HCT116 (cell line): ENCODE measurements around the gene LRG1.

Experiments used
- ATF3 ChIP-seq: IDR thresholded peaks from 2 replicates; pipeline ENCODE4 v1.6.1; 2012
- CTCF ChIP-seq, 3 experiments: fragments of 200-600 bp in 1 of 3; sonication (generic) in 1 of 3; IDR thresholded peaks in 2 of 3; conservative IDR thresholded peaks in 1 of 3; 2 replicates each; pipeline ENCODE4 v1.5.1; 2012 to 2017; ENCODE audit warnings: low read depth in 2 of 3, low read length in 2 of 3, antibody characterized with exemption in 1 of 3, borderline replicate concordance in 1 of 3, control low read depth in 1 of 3, mild to moderate bottlenecking in 1 of 3, mixed read lengths in 1 of 3, mixed run types in 1 of 3, moderate library complexity in 1 of 3; ENCODE audit not compliant: insufficient read depth in 1 of 3
- MAX ChIP-seq: IDR thresholded peaks from 2 replicates; pipeline ENCODE4 v1.6.1; 2012
- POLR2A ChIP-seq: IDR thresholded peaks from 2 replicates; pipeline ENCODE4 v1.7.0; 2011; ENCODE audit warnings: borderline replicate concordance; ENCODE audit not compliant: insufficient read depth, insufficient read length; ENCODE audit errors: extremely low read depth
- POLR2AphosphoS5 ChIP-seq: IDR thresholded peaks from 2 replicates; pipeline ENCODE4 v1.6.1; 2011; ENCODE audit warnings: mild to moderate bottlenecking, low read depth, low read length, moderate library complexity
- RAD21 ChIP-seq: IDR thresholded peaks from 2 replicates; pipeline ENCODE4 v1.6.1; 2012; ENCODE audit warnings: low read depth, mild to moderate bottlenecking
- SIN3A ChIP-seq: IDR thresholded peaks from 2 replicates; pipeline ENCODE4 v1.6.1; 2012; ENCODE audit warnings: low read depth
- SP1 ChIP-seq: IDR thresholded peaks from 2 replicates; pipeline ENCODE4 v1.6.1; 2012; ENCODE audit warnings: low read depth
- ZFX ChIP-seq: fragments of 450-650 bp; IDR thresholded peaks from 2 replicates; pipeline ENCODE4 v1.6.1; 2017
- ZNF274 ChIP-seq: fragments of 200-500 bp; sonication (Bioruptor generic); IDR thresholded peaks from 2 replicates; pipeline ENCODE4 v1.6.1; 2014; ENCODE audit warnings: mild to moderate bottlenecking, low read depth, low read length, inconsistent platforms

GRCh38 chr19:4495471-4495870 is 44.4 kb downstream of the LRG1 start:
- no peak for TF ChIP-seq POLR2A
- TF ChIP-seq CTCF (IDR thresholded peaks at IDR 0.05 in 2 of 3, conservative IDR thresholded peaks at IDR 0.05 in 1 of 3; ENCODE audit: borderline replicate concordance in 1 of 3, insufficient read depth in 1 of 3, low read depth in 2 of 3, low read length in 2 of 3), result peak; percentile 33 to 75 (median 60); a peak in 5 of 6 replicates
- TF ChIP-seq RAD21, result peak; percentile 34; the same call in 1 of the 2 replicates
- no peak for TF ChIP-seq SIN3A
- no peak for TF ChIP-seq MAX
- TF ChIP-seq ZFX, result no peak
- no peak for TF ChIP-seq POLR2AphosphoS5
- no peak for TF ChIP-seq SP1
- TF ChIP-seq ATF3, result no peak
- TF ChIP-seq ZNF274, result no peak
